Karpas-422 (cell line): Measurements from ENCODE around the gene NR1I2. TPM values are rescaled to one million over a fixed set of nuclear protein-coding genes. Genes with fewer than 3 reads are reported as not detected.

Experiments used
- DNase-seq: peaks from one replicate; pipeline ENCODE4 v3.0.0-alpha.2; 2015
- H2AFZ ChIP-seq: fragments of 200-600 bp; sonication (generic); 2 replicates; pipeline ENCODE4 v1.6.1; 2014; ENCODE audit warnings: antibody characterized with exemption, low read length, mixed read lengths
- H3K27ac ChIP-seq: fragments of 200-600 bp; sonication (generic); 2 replicates; pipeline ENCODE4 v1.5.1; 2014; ENCODE audit warnings: mild to moderate bottlenecking, low read length, moderate library complexity
- H3K27me3 ChIP-seq: fragments of 200-600 bp; sonication (generic); 2 replicates; pipeline ENCODE4 v1.6.1; 2014; ENCODE audit warnings: low read length, mixed read lengths
- H3K36me3 ChIP-seq: fragments of 200-600 bp; sonication (generic); 2 replicates; pipeline ENCODE4 v1.6.1; 2014; ENCODE audit warnings: low read length, mixed read lengths; ENCODE audit not compliant: insufficient read depth
- H3K4me1 ChIP-seq: fragments of 200-600 bp; sonication (generic); 2 replicates; pipeline ENCODE4 v1.6.1; 2014; ENCODE audit warnings: mild to moderate bottlenecking, low read length, mixed read lengths
- H3K4me2 ChIP-seq: fragments of 200-600 bp; sonication (generic); 2 replicates; pipeline ENCODE4 v1.6.1; 2014; ENCODE audit warnings: low read length, low read depth, mild to moderate bottlenecking; ENCODE audit not compliant: poor library complexity, severe bottlenecking
- H3K4me3 ChIP-seq: fragments of 200-600 bp; sonication (generic); 2 replicates; pipeline ENCODE4 v1.5.1; 2014; ENCODE audit warnings: mild to moderate bottlenecking, antibody characterized with exemption, low read length, mixed read lengths
- H3K79me2 ChIP-seq: fragments of 200-600 bp; sonication (generic); 2 replicates; pipeline ENCODE4 v1.6.1; 2014; ENCODE audit warnings: mild to moderate bottlenecking, low read length, mixed read lengths
- H3K9ac ChIP-seq: fragments of 200-600 bp; sonication (generic); 2 replicates; pipeline ENCODE4 v1.6.0; 2014; ENCODE audit warnings: low read length
- H3K9me2 ChIP-seq: fragments of 200-600 bp; sonication (generic), shearing (Covaris generic); replicated peaks from 2 replicates; pipeline ENCODE4 v1.6.0; 2014; ENCODE audit warnings: mild to moderate bottlenecking, low read length, moderate library complexity; ENCODE audit not compliant: insufficient read depth
- H3K9me3 ChIP-seq: fragments of 300-700, 200-600 bp; sonication (generic); 2 replicates; pipeline ENCODE4 v1.6.1; 2014; ENCODE audit warnings: low read length, mixed read lengths
- H4K20me1 ChIP-seq: fragments of 200-600 bp; sonication (generic); 2 replicates; pipeline ENCODE4 v1.6.1; 2014; ENCODE audit warnings: mild to moderate bottlenecking, antibody characterized with exemption, low read length, low read depth; ENCODE audit not compliant: insufficient read depth
- total RNA-seq: library from RNA; depleted of rRNA; stranded (reverse); fragments of >200 nt; shearing (Covaris generic); gene quantifications from 2 replicates; pipeline ENCODE4 v1.2.3, GENCODE V29; 2014; ENCODE audit warnings: low replicate concordance

Gene NR1I2
- total RNA-seq, 1 experiment from 2014 or later: 3.8 TPM

- no peak overlapping the region for H3K4me3 ChIP-seq
- H3K9ac ChIP-seq: no peak overlapping the region
- H3K4me1 ChIP-seq: peaks cover 6% of the 10 kb centered on the region
- H3K79me2 ChIP-seq: no peaks in the 10 kb centered on the region
- no peak overlapping the region for H3K27ac ChIP-seq
- no peaks in the 10 kb centered on the region for H3K36me3 ChIP-seq
- no peaks in the 10 kb centered on the region for H3K27me3 ChIP-seq
- H3K4me2 ChIP-seq: no peak overlapping the region
- H4K20me1 ChIP-seq: no peaks in the 10 kb centered on the region
- H2AFZ ChIP-seq: no peak overlapping the region
- no peaks in the 10 kb centered on the region for H3K9me2 ChIP-seq
- DNase-seq: no peak
- no peaks in the 10 kb centered on the region for H3K9me3 ChIP-seq
These were observed 35.2 kb downstream of the NR1I2 start for GRCh38 chr3:119817071-119817470.

GRCh38 chr3:119817583-119818363 is 35.9 kb downstream of the NR1I2 start:
- Histone ChIP-seq H3K4me2 (no peak overlapping the region), H3K9me3 (no peaks in the 10 kb centered on the region), H3K36me3 (no peaks in the 10 kb centered on the region), H3K9ac (no peak overlapping the region), H3K9me2 (no peaks in the 10 kb centered on the region), H3K27me3 (no peaks in the 10 kb centered on the region), H4K20me1 (no peaks in the 10 kb centered on the region), H3K4me3 (no peak overlapping the region), H3K4me1 (peaks cover 12% of the 10 kb centered on the region), H2AFZ (no peak overlapping the region), H3K27ac (no peak overlapping the region), H3K79me2 (no peaks in the 10 kb centered on the region)
- no peak for DNase-seq

GRCh38 chr3:119818937-119819336 is 37.0 kb downstream of the NR1I2 start:
- Histone ChIP-seq H3K27me3 (no peaks in the 10 kb centered on the region), H3K36me3 (no peaks in the 10 kb centered on the region), H3K79me2 (no peaks in the 10 kb centered on the region), H3K9me2 (no peaks in the 10 kb centered on the region), H2AFZ (no peak overlapping the region), H3K4me1 (peaks cover 14% of the 10 kb centered on the region), H3K4me3 (no peak overlapping the region), H3K9ac (no peak overlapping the region), H3K9me3 (no peaks in the 10 kb centered on the region), H3K4me2 (no peak overlapping the region), H3K27ac (no peak overlapping the region), H4K20me1 (no peaks in the 10 kb centered on the region)
- DNase-seq: no peak

GRCh38 chr3:119819806-119820205 is 37.9 kb downstream of the NR1I2 start:
- H3K9me2 ChIP-seq: no peaks in the 10 kb centered on the region
- H3K4me1 ChIP-seq: peaks cover 14% of the 10 kb centered on the region
- no peaks in the 10 kb centered on the region for H3K9me3 ChIP-seq
- H3K4me2 ChIP-seq: no peak overlapping the region
- no peak overlapping the region for H3K9ac ChIP-seq
- H3K27ac ChIP-seq: no peak overlapping the region
- no peaks in the 10 kb centered on the region for H3K36me3 ChIP-seq
- no peak overlapping the region for H3K4me3 ChIP-seq
- H3K27me3 ChIP-seq: no peaks in the 10 kb centered on the region
- no peak overlapping the region for H2AFZ ChIP-seq
- no peaks in the 10 kb centered on the region for H3K79me2 ChIP-seq
- no peak for DNase-seq
- H4K20me1 ChIP-seq: no peaks in the 10 kb centered on the region

- H3K36me3 ChIP-seq: no peaks in the 10 kb centered on the region; the same call in 1 of the 2 replicates
- no peak overlapping the region for H3K27ac ChIP-seq
- no peak overlapping the region for H3K4me3 ChIP-seq
- peaks cover 18% of the 10 kb centered on the region; the same call in 1 of the 2 replicates for H3K79me2 ChIP-seq
- no peak for DNase-seq
- peaks cover 19% of the 10 kb centered on the region for H3K4me1 ChIP-seq
- no peaks in the 10 kb centered on the region for H3K9me3 ChIP-seq
- H4K20me1 ChIP-seq: no peaks in the 10 kb centered on the region
- H3K4me2 ChIP-seq: no peak overlapping the region
- H3K9ac ChIP-seq: no peak overlapping the region
- H3K27me3 ChIP-seq: no peaks in the 10 kb centered on the region
- H2AFZ ChIP-seq: no peak overlapping the region
- no peaks in the 10 kb centered on the region for H3K9me2 ChIP-seq
These were observed 43.9 kb downstream of the NR1I2 start for GRCh38 chr3:119825820-119826219.

- Histone ChIP-seq H3K9ac (no peak overlapping the region), H3K4me2 (no peak overlapping the region), H3K79me2 (peaks cover 22% of the 10 kb centered on the region; the same call in 1 of the 2 replicates), H2AFZ (no peak overlapping the region), H3K9me3 (no peaks in the 10 kb centered on the region), H3K9me2 (no peaks in the 10 kb centered on the region), H3K4me1 (peaks cover 13% of the 10 kb centered on the region), H3K36me3 (no peaks in the 10 kb centered on the region; the same call in 1 of the 2 replicates), H3K27ac (no peak overlapping the region), H3K4me3 (no peak overlapping the region), H4K20me1 (no peaks in the 10 kb centered on the region), H3K27me3 (no peaks in the 10 kb centered on the region)
- DNase-seq: no peak
These were observed 45.1 kb downstream of the NR1I2 start for GRCh38 chr3:119826711-119827608.

GRCh38 chr3:119829420-119829819 is 47.5 kb downstream of the NR1I2 start:
- Histone ChIP-seq H3K4me2 (no peak overlapping the region), H3K9ac (no peak overlapping the region), H2AFZ (no peak overlapping the region), H3K9me3 (no peaks in the 10 kb centered on the region), H4K20me1 (no peaks in the 10 kb centered on the region), H3K9me2 (no peaks in the 10 kb centered on the region), H3K79me2 (peaks cover 29% of the 10 kb centered on the region; the same call in 1 of the 2 replicates), H3K27ac (no peak overlapping the region), H3K36me3 (no peaks in the 10 kb centered on the region; the same call in 1 of the 2 replicates), H3K4me3 (no peak overlapping the region), H3K27me3 (no peaks in the 10 kb centered on the region), H3K4me1 (peaks cover 11% of the 10 kb centered on the region)
- no peak for DNase-seq

GRCh38 chr3:119831022-119831421 is 49.1 kb downstream of the NR1I2 start:
- peak; percentile 58 for DNase-seq
- no peaks in the 10 kb centered on the region for H4K20me1 ChIP-seq
- no peaks in the 10 kb centered on the region for H3K9me2 ChIP-seq

More at GRCh38 chr3:119831022-119831421, 49.1 kb downstream of the NR1I2 start:
- no peak overlapping the region for H3K4me2 ChIP-seq
- H2AFZ ChIP-seq: no peak overlapping the region
- H3K27me3 ChIP-seq: no peaks in the 10 kb centered on the region
- peaks cover 27% of the 10 kb centered on the region for H3K4me1 ChIP-seq
- no peaks in the 10 kb centered on the region for H3K9me3 ChIP-seq
- peaks cover 33% of the 10 kb centered on the region; the same call in 1 of the 2 replicates for H3K79me2 ChIP-seq
- no peak overlapping the region for H3K9ac ChIP-seq
- H3K4me3 ChIP-seq: no peak overlapping the region
- no peaks in the 10 kb centered on the region for H3K36me3 ChIP-seq
- no peak overlapping the region for H3K27ac ChIP-seq
